Glutamatergic neuron (in vitro differentiated cells): ENCODE results near the gene LAMA2. TPM values are rescaled to one million over a fixed set of nuclear protein-coding genes. Genes with fewer than 3 reads are reported as not detected.

Experiments used
- DNase-seq: peaks from one replicate; pipeline ENCODE4 v3.0.0; 2022
- H3K27ac Mint-ChIP-seq: one replicate; pipeline ENCODE4 v1.8.0; 2020; ENCODE audit warnings: mild to moderate bottlenecking, mixed read lengths, inconsistent platforms; ENCODE audit not compliant: unreplicated experiment
- H3K27me3 Mint-ChIP-seq: one replicate; pipeline ENCODE4 v1.8.0; 2020; ENCODE audit warnings: mild to moderate bottlenecking, moderate library complexity, mixed read lengths, inconsistent platforms; ENCODE audit not compliant: unreplicated experiment
- H3K36me3 Mint-ChIP-seq: one replicate; pipeline ENCODE4 v1.8.0; 2020; ENCODE audit warnings: mild to moderate bottlenecking, mixed read lengths, inconsistent platforms; ENCODE audit not compliant: unreplicated experiment
- H3K4me1 Mint-ChIP-seq: one replicate; pipeline ENCODE4 v1.8.0; 2020; ENCODE audit warnings: mild to moderate bottlenecking, low read depth, mixed read lengths, inconsistent platforms; ENCODE audit not compliant: unreplicated experiment
- H3K4me3 Mint-ChIP-seq: one replicate; pipeline ENCODE4 v1.8.0; 2020; ENCODE audit warnings: mild to moderate bottlenecking, mixed read lengths, inconsistent platforms; ENCODE audit not compliant: unreplicated experiment
- H3K9me3 Mint-ChIP-seq: one replicate; pipeline ENCODE4 v1.8.0; 2020; ENCODE audit warnings: mild to moderate bottlenecking, moderate library complexity, mixed read lengths, inconsistent platforms; ENCODE audit not compliant: unreplicated experiment
- total RNA-seq: library from RNA; stranded (reverse); fragmentation: NEBNext Ultra II Directional; extraction: Animal tissue kit (Norgen Biotek cat#: 25700); gene quantifications from one replicate; pipeline ENCODE4 v1.2.1, GENCODE V29; 2021; ENCODE audit not compliant: unreplicated experiment
- TF ChIP-seq, protein P1 (sequence below): fragments of 200-600 bp; sonication (generic); IDR thresholded peaks from one replicate; pipeline ENCODE4 v1.5.0; 2021; ENCODE audit not compliant: partially characterized antibody, unreplicated experiment

Gene LAMA2
- total RNA-seq, 1 donor from 2014 or later: 2.4 TPM

DNA sequence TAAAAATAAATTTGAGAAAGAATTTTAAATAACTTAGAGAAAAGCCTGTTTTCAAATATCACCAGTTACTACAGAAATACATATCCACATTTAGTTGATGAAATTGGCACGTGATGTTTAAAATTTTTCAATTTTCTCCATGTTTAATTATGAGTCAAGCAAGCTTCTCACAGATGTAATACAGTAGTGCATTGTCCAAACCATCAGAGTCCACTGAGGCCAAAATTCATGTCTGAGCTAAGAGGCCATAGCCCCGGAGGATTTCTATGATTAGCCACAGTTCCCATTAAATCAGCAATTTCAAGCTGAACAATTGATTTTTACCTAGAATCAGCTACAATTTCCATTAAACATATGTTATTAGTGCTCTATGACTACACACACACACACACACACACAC is 387.0 kb downstream of the LAMA2 start:
- Mint-ChIP-seq H3K4me3 (peak overlapping the region; percentile 71), H3K27me3 (peaks cover 12% of the 10 kb centered on the region), H3K27ac (peak overlapping the region; percentile 95), H3K36me3 (no peaks in the 10 kb centered on the region), H3K4me1 (peaks cover 53% of the 10 kb centered on the region), H3K9me3 (peaks cover 15% of the 10 kb centered on the region)
- DNase-seq: no peak
- TF ChIP-seq, protein P1, sequence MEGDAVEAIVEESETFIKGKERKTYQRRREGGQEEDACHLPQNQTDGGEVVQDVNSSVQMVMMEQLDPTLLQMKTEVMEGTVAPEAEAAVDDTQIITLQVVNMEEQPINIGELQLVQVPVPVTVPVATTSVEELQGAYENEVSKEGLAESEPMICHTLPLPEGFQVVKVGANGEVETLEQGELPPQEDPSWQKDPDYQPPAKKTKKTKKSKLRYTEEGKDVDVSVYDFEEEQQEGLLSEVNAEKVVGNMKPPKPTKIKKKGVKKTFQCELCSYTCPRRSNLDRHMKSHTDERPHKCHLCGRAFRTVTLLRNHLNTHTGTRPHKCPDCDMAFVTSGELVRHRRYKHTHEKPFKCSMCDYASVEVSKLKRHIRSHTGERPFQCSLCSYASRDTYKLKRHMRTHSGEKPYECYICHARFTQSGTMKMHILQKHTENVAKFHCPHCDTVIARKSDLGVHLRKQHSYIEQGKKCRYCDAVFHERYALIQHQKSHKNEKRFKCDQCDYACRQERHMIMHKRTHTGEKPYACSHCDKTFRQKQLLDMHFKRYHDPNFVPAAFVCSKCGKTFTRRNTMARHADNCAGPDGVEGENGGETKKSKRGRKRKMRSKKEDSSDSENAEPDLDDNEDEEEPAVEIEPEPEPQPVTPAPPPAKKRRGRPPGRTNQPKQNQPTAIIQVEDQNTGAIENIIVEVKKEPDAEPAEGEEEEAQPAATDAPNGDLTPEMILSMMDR: no peak

DNA sequence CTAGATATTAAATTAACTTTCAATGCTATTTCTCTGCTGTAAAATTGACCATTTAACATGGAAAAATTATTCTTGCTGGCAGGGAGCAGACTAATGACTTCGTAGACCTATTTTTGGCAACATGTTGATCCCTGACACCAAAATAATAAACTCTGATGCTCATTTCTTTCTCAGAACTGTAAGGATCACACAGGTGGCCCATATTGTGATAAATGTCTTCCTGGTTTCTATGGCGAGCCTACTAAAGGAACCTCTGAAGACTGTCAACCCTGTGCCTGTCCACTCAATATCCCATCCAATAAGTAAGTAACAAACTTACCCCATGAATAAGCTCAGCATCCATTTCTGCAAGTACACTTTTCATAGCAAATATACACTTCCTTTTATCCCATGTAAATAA is 387.5 kb downstream of the LAMA2 start:
- Mint-ChIP-seq H3K36me3 (no peaks in the 10 kb centered on the region), H3K27ac (peak overlapping the region; percentile 95), H3K4me1 (peaks cover 55% of the 10 kb centered on the region), H3K4me3 (peak overlapping the region; percentile 68), H3K9me3 (peaks cover 13% of the 10 kb centered on the region), H3K27me3 (peaks cover 12% of the 10 kb centered on the region)
- DNase-seq: no peak
- TF ChIP-seq, protein P1: no peak

DNA sequence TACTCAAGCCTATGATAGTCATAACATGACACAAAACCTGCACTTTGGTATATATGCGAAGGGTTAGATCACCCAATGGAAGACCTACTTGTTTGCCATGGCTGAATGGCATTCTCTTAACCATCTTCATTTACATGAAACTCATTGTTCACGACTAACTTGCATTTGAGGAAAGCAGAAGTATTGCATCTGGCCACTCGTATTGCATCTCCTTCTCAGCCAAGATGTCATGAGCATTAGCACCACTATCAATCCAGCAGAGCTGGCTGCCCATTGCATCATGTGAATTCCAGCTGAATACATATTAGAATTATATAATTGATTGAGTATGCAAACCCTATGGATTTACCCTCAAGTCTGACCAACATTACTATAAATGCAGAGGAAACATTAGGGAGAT is 390.2 kb downstream of the LAMA2 start:
- no peaks in the 10 kb centered on the region for H3K36me3 Mint-ChIP-seq
- peaks cover 6% of the 10 kb centered on the region for H3K27me3 Mint-ChIP-seq
- H3K4me3 Mint-ChIP-seq: no peak overlapping the region
- H3K4me1 Mint-ChIP-seq: peaks cover 37% of the 10 kb centered on the region
- peaks cover 8% of the 10 kb centered on the region for H3K9me3 Mint-ChIP-seq
- H3K27ac Mint-ChIP-seq: no peak overlapping the region
- TF ChIP-seq, protein P1: no peak
- DNase-seq: no peak

DNA sequence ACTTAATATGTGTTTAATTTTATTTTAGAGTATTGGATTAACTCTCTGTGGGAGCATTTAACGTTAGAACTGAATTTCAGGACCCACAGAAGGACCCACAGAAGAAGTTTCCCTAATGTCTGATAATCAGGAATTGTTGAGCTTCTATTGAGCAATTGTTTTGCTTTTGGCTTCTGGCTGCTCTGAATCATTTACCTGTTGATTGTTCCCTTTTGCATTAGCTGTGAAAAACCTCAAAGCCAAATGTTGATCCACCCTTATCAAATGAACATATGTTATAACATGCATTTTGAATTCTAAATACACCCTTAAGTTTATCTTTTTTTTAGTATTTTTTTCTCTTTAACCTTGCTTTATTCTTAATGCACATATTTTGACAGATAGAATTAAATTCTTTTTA is 393.5 kb downstream of the LAMA2 start:
- peaks cover 23% of the 10 kb centered on the region for H3K4me1 Mint-ChIP-seq
- no peaks in the 10 kb centered on the region for H3K36me3 Mint-ChIP-seq
- H3K4me3 Mint-ChIP-seq: no peak overlapping the region
- TF ChIP-seq, protein P1: no peak
- H3K27me3 Mint-ChIP-seq: no peaks in the 10 kb centered on the region
- DNase-seq: no peak
- no peak overlapping the region for H3K27ac Mint-ChIP-seq
- H3K9me3 Mint-ChIP-seq: no peaks in the 10 kb centered on the region

DNA sequence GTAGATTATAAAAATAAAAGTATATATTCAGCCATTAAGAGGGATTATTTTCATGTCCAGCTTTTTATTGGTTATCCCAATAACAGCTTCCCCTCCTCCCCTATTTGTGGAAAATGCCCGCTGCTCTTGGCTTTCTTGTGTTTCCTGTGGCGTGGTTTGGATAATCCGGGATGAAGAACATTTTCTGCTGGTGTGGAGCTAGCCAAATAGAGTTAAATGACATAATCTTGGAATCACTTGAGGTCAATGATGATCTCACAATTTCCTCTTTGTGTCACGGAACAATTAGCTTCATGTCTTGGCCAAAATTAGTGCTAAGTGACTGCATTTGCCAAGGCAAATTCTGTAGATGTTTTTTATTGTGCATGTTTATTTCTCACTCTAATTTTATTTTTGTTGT is 394.0 kb downstream of the LAMA2 start:
- H3K4me3 Mint-ChIP-seq: no peak overlapping the region
- no peaks in the 10 kb centered on the region for H3K9me3 Mint-ChIP-seq
- no peak for DNase-seq
- no peaks in the 10 kb centered on the region for H3K36me3 Mint-ChIP-seq
- H3K27ac Mint-ChIP-seq: no peak overlapping the region
- no peaks in the 10 kb centered on the region for H3K27me3 Mint-ChIP-seq
- peaks cover 23% of the 10 kb centered on the region for H3K4me1 Mint-ChIP-seq
- TF ChIP-seq, protein P1: no peak
